Activated CD8-positive, alpha-beta T cell treated with anti-CD3 and anti-CD28 coated beads for 36 hours (primary cell): Measurements from ENCODE around the gene SERTAD1. TPM values are rescaled to one million over a fixed set of nuclear protein-coding genes. Genes with fewer than 3 reads are reported as not detected.

ENCODE experiments used
- ATAC-seq: fragments of 200-7000 bp; cut with Tn5 transposase; one replicate; pipeline ENCODE4 v1.10.0; 2021; ENCODE audit warnings: mild to moderate bottlenecking, moderate library complexity
- CTCF ChIA-PET: fragments of 350-600 bp; sonication (Branson Sonifier 250); formaldehyde crosslinking; loops from one replicate; lab custom pipeline; 2021; ENCODE audit warnings: antibody characterized with exemption; lab: Charles Lee
- POLR2A ChIA-PET: fragments of 350-600 bp; sonication (Branson Sonifier 250); formaldehyde crosslinking; loops from one replicate; lab custom pipeline; 2021; ENCODE audit warnings: antibody characterized with exemption; lab: Charles Lee
- DNase-seq: peaks from one replicate; pipeline ENCODE4 v3.0.0-alpha.2; 2020
- H3K27ac Mint-ChIP-seq: one replicate; pipeline ENCODE4 v1.8.0; 2021; ENCODE audit warnings: mild to moderate bottlenecking, mixed read lengths
- H3K27me3 Mint-ChIP-seq: one replicate; pipeline ENCODE4 v1.8.0; 2021; ENCODE audit warnings: mixed read lengths
- H3K36me3 Mint-ChIP-seq: one replicate; pipeline ENCODE4 v1.8.0; 2021; ENCODE audit warnings: low read depth, mixed read lengths
- H3K4me1 Mint-ChIP-seq: one replicate; pipeline ENCODE4 v1.8.0; 2021; ENCODE audit warnings: low read depth, mixed read lengths
- H3K4me3 Mint-ChIP-seq: one replicate; pipeline ENCODE4 v1.8.0; 2021; ENCODE audit warnings: mild to moderate bottlenecking, moderate library complexity, mixed read lengths
- H3K9me3 Mint-ChIP-seq: one replicate; pipeline ENCODE4 v1.8.0; 2021; ENCODE audit warnings: mixed read lengths
- CTCF ChIP-seq: fragments of 200-600 bp; IDR thresholded peaks from one replicate; pipeline ENCODE4 v1.8.0; 2022; ENCODE audit warnings: antibody characterized with exemption, mild to moderate bottlenecking
- intact Hi-C: fragments of 100-400 bp; cut with micrococcal nuclease; formaldehyde crosslinking; loops from one replicate; pipeline ENCODE4 v1.10.0; 2022
- total RNA-seq, 2 experiments: library from RNA; stranded (reverse); gene quantifications; one replicate each; pipeline ENCODE4 v1.2.3, GENCODE V29; 2021

The SERTAD1 gene
- total RNA-seq, 2 experiments from 2014 or later, result 15.5 to 17.2 TPM

- Mint-ChIP-seq H3K4me1 (peaks cover 14% of the 10 kb centered on the region), H3K4me3 (peak overlapping the region; percentile 97), H3K36me3 (peaks cover 17% of the 10 kb centered on the region), H3K9me3 (no peaks in the 10 kb centered on the region), H3K27ac (peak overlapping the region; percentile 96), H3K27me3 (no peaks in the 10 kb centered on the region)
- no peak for ATAC-seq
- peak; percentile 71 for TF ChIP-seq CTCF
- DNase-seq, result no peak
- ChIA-PET POLR2A (interaction anchor here (0.6 kb wide), 1 partner anchor 11 kb away, joined by 4 read pairs; no protein-coding TSS in a partner anchor), CTCF (interaction anchor here (1.0 to 1.1 kb wide), 3 partner anchors 9 to 120 kb away, joined by 3 read pairs; no protein-coding TSS in a partner anchor)
- intact Hi-C loops, result loop anchor here (1.0 kb wide), 1 partner anchor 18 kb away; no protein-coding TSS in a partner anchor
These were observed 949 bp downstream of the SERTAD1 start for GRCh38 chr19:40424637-40425449.

GRCh38 chr19:40423938-40424337 lies 1.9 kb downstream of the SERTAD1 start:
- no peak for DNase-seq
- H3K4me1 Mint-ChIP-seq, result peaks cover 14% of the 10 kb centered on the region
- intact Hi-C loops, result no loop called here
- no peaks in the 10 kb centered on the region for H3K9me3 Mint-ChIP-seq
- no peak for TF ChIP-seq CTCF
- H3K36me3 Mint-ChIP-seq, result peaks cover 17% of the 10 kb centered on the region
- no peak for ATAC-seq
- ChIA-PET CTCF (interaction anchor here (1.0 to 4.6 kb wide), 3 partner anchors 9 to 119 kb away, joined by 3 to 22 read pairs (median 3); no protein-coding TSS in a partner anchor), POLR2A (no interaction called here)
- H3K4me3 Mint-ChIP-seq, result peak overlapping the region; percentile 97
- H3K27ac Mint-ChIP-seq, result peak overlapping the region; percentile 96
- H3K27me3 Mint-ChIP-seq, result no peaks in the 10 kb centered on the region

- TF ChIP-seq CTCF, result no peak
- H3K4me1 Mint-ChIP-seq, result peaks cover 14% of the 10 kb centered on the region
- CTCF ChIA-PET, result interaction anchor here (1.6 to 4.8 kb wide), 3 partner anchors 10 to 117 kb away, joined by 6 to 28 read pairs (median 22); no protein-coding TSS in a partner anchor
- DNase-seq (no peak), ATAC-seq (no peak)
- H3K4me3 Mint-ChIP-seq, result peak overlapping the region; percentile 77
- peak overlapping the region; percentile 86 for H3K27ac Mint-ChIP-seq
- peaks cover 17% of the 10 kb centered on the region for H3K36me3 Mint-ChIP-seq
- H3K9me3 Mint-ChIP-seq, result no peaks in the 10 kb centered on the region
- H3K27me3 Mint-ChIP-seq, result no peaks in the 10 kb centered on the region
- intact Hi-C loops, result no loop called here
- POLR2A ChIA-PET, result interaction anchor here (1.0 to 1.2 kb wide), 3 partner anchors 20 to 66 kb away, joined by 3 to 5 read pairs (median 3); no protein-coding TSS in a partner anchor
These were observed 2.8 kb downstream of the SERTAD1 start for GRCh38 chr19:40422748-40423566.

- POLR2A ChIA-PET, result interaction anchor here (1.1 to 1.2 kb wide), 2 partner anchors 19 to 67 kb away, joined by 3 read pairs; no protein-coding TSS in a partner anchor
- Mint-ChIP-seq H3K27ac (peak overlapping the region; percentile 86), H3K4me1 (peaks cover 15% of the 10 kb centered on the region), H3K9me3 (no peaks in the 10 kb centered on the region), H3K4me3 (peak overlapping the region; percentile 77), H3K36me3 (peaks cover 17% of the 10 kb centered on the region), H3K27me3 (no peaks in the 10 kb centered on the region)
- TF ChIP-seq CTCF, result no peak
- CTCF ChIA-PET, result interaction anchor here (1.2 to 4.8 kb wide), 9 partner anchors 11 to 212 kb away, joined by 3 to 38 read pairs (median 6); partner anchors contain the start of gene BLVRB
- intact Hi-C loops, result no loop called here
- ATAC-seq (no peak), DNase-seq (no peak)
These were observed 3.6 kb downstream of the SERTAD1 start for GRCh38 chr19:40421993-40422747.
